ENCODE measurements around the gene ITGB4. TPM values are rescaled to one million over a fixed set of nuclear protein-coding genes. Genes with fewer than 3 reads are reported as not detected.

ITGB4 gene
- total and polyA plus RNA-seq, 2 experiments from 2014 or later = 6.1 to 9.7 TPM

DNA sequence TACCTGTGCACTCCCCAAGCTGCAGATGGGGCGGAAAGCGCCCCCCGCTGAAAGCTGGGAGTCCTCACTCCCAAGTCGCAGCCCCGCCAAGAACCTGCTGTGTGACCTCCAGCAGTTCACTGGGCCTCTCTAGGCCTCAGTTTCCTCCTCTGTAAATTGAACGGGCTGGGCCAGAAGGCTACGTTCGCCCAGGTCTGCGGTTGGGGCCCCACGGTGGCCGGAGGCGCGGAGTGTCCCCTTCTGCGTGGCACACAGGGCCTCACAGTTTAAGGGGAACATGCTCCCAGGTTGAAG lies 43.1 kb downstream of the ITGB4 start:
- DNase-seq (ENCODE audit: low spot score) = no peak
- peak; percentile 3; the same call in 1 of the 3 replicates for ATAC-seq
- Mint-ChIP-seq H3K4me3 (peak overlapping the region; percentile 76), H3K36me3 (ENCODE audit: low read depth) (no peaks in the 10 kb centered on the region; the same call in 2 of the 3 replicates), H3K27me3 (ENCODE audit: insufficient read depth, low read depth, poor library complexity) (peaks cover 14% of the 10 kb centered on the region), H3K4me1 (peaks cover 6% of the 10 kb centered on the region; the same call in 2 of the 3 replicates), H3K27ac (no peak overlapping the region), H3K9me3 (no peaks in the 10 kb centered on the region; the same call in 2 of the 3 replicates)
- Histone ChIP-seq H3K27me3 (ENCODE audit: insufficient read depth) (no peaks in the 10 kb centered on the region), H3K4me2 (peak overlapping the region; percentile 87), H3F3A (replicated peaks; ENCODE audit: low read depth) (peaks cover 4% of the 10 kb centered on the region), H3K79me2 (replicated peaks; ENCODE audit: insufficient read depth) (no peaks in the 10 kb centered on the region), H3K4me1 (ENCODE audit: insufficient read depth) (peaks cover 3% of the 10 kb centered on the region; the same call in 1 of the 2 replicates), H2AFZ (peak overlapping the region; percentile 99), H3K36me3 (ENCODE audit: insufficient read depth) (no peaks in the 10 kb centered on the region), H3K9me2 (ENCODE audit: insufficient read depth) (no peaks in the 10 kb centered on the region), H3K4me3 (peak overlapping the region; percentile 90), H3K27ac (ENCODE audit: low read depth) (no peak overlapping the region), H4K20me1 (replicated peaks; ENCODE audit: insufficient read depth) (0 out of 2 replicates have a peak, but pooled peaks cover 3% of the 10 kb centered on the region)
- TF ChIP-seq POLR2AphosphoS5 (IDR thresholded peaks at IDR 0.05; ENCODE audit: low read depth) = no peak
- TF ChIP-seq NANOG (IDR thresholded peaks at IDR 0.05; ENCODE audit: borderline replicate concordance) = no peak
- TF ChIP-seq ZNF331 (CRISPR knock-in tag; IDR thresholded peaks at IDR 0.05; ENCODE audit: low read depth) = peak; percentile 27; the same call in 1 of the 2 replicates
- TF ChIP-seq, protein P1, sequence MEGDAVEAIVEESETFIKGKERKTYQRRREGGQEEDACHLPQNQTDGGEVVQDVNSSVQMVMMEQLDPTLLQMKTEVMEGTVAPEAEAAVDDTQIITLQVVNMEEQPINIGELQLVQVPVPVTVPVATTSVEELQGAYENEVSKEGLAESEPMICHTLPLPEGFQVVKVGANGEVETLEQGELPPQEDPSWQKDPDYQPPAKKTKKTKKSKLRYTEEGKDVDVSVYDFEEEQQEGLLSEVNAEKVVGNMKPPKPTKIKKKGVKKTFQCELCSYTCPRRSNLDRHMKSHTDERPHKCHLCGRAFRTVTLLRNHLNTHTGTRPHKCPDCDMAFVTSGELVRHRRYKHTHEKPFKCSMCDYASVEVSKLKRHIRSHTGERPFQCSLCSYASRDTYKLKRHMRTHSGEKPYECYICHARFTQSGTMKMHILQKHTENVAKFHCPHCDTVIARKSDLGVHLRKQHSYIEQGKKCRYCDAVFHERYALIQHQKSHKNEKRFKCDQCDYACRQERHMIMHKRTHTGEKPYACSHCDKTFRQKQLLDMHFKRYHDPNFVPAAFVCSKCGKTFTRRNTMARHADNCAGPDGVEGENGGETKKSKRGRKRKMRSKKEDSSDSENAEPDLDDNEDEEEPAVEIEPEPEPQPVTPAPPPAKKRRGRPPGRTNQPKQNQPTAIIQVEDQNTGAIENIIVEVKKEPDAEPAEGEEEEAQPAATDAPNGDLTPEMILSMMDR (conservative IDR thresholded peaks at IDR 0.05; ENCODE audit: low read depth in 2 of 2) = no peak
- no peak for TF ChIP-seq CREB1 (CRISPR knock-in tag; IDR thresholded peaks at IDR 0.05; ENCODE audit: low read depth)
- TF ChIP-seq EZH2 (IDR thresholded peaks at IDR 0.05; ENCODE audit: low read depth, unreplicated experiment) = no peak
- TF ChIP-seq STAT1 (IDR thresholded peaks at IDR 0.05; ENCODE audit: unreplicated experiment) = no peak
- no peak for TF ChIP-seq EZH2phosphoT487 (IDR thresholded peaks at IDR 0.05; ENCODE audit: unreplicated experiment)
- no peak for TF ChIP-seq REST (IDR thresholded peaks at IDR 0.05; ENCODE audit: unreplicated experiment)

All from GM23338 (cell line).